Erythroblast (primary cell): ENCODE results near the gene UBA3.

Experiments
- GATA1 ChIP-seq: IDR thresholded peaks from 2 replicates; pipeline ENCODE4 v1.6.1; 2011; ENCODE audit warnings: low read depth, mild to moderate bottlenecking, control low read depth, low read length, moderate library complexity
- POLR2A ChIP-seq: IDR thresholded peaks from 2 replicates; pipeline ENCODE4 v1.6.1; 2011; ENCODE audit warnings: mild to moderate bottlenecking, low read length

- no peak for TF ChIP-seq POLR2A
- TF ChIP-seq GATA1 = no peak
Observed at GRCh38 chr3:69090021-69090420, 9.9 kb upstream of the UBA3 start.
